Panc1 (cell line): ENCODE measurements around the gene MREG. TPM values are rescaled to one million over a fixed set of nuclear protein-coding genes. Genes with fewer than 3 reads are reported as not detected.
A peak's percentile ranks its signal among the peaks of the same experiment; 100 is the strongest.

ENCODE experiments used
- ATAC-seq: fragments of 200-7000 bp; cut with Tn5 transposase; 2 replicates; pipeline ENCODE4 v1.9.1; 2020; ENCODE audit warnings: mild to moderate bottlenecking, moderate library complexity
- BruUV-seq: library from RNA; stranded (reverse); fragments of 400-500 nt; replicated peaks from 2 replicates; lab custom pipeline; 2021; lab: Mats Ljungman, UMichigan
- CTCF ChIA-PET: fragments of 300-600 bp; sonication (Branson Sonifier 250); formaldehyde crosslinking; loops from one replicate; lab custom pipeline; 2022; ENCODE audit warnings: antibody characterized with exemption; lab: Charles Lee
- POLR2A ChIA-PET: fragments of 300-600 bp; sonication (Branson Sonifier 250); formaldehyde crosslinking; loops from one replicate; lab custom pipeline; 2022; ENCODE audit warnings: antibody characterized with exemption; lab: Charles Lee
- DNase-seq: peaks from one replicate; pipeline ENCODE4 v3.0.0-alpha.2; 2010; ENCODE audit warnings: low read depth, low spot score
- H3K27ac ChIP-seq: 2 replicates; pipeline ENCODE4 v1.5.1; 2011; ENCODE audit warnings: mild to moderate bottlenecking, low read length, inconsistent platforms
- H3K27me3 ChIP-seq: fragments of 200-500 bp; sonication (Bioruptor generic); 2 replicates; pipeline ENCODE4 v1.6.0; 2014; ENCODE audit warnings: low read length, inconsistent platforms; ENCODE audit not compliant: control insufficient read depth, insufficient read depth
- H3K36me3 ChIP-seq: fragments of 200-500 bp; sonication (Bioruptor generic); 2 replicates; pipeline ENCODE4 v1.5.1; 2014; ENCODE audit warnings: inconsistent platforms, mild to moderate bottlenecking, low read length, moderate library complexity; ENCODE audit not compliant: control insufficient read depth, insufficient read depth
- H3K4me1 ChIP-seq: 2 replicates; pipeline ENCODE4 v1.5.1; 2011; ENCODE audit warnings: inconsistent platforms, mild to moderate bottlenecking, low read length, moderate library complexity; ENCODE audit not compliant: control insufficient read depth, insufficient read depth
- H3K4me3 ChIP-seq, 2 experiments: 2 replicates each; pipeline ENCODE4 v1.5.1; 2011 to 2012; ENCODE audit warnings: low read depth in 2 of 2, low read length in 2 of 2, mild to moderate bottlenecking in 2 of 2, inconsistent platforms in 1 of 2, moderate library complexity in 1 of 2
- H3K9me3 ChIP-seq: fragments of 200-500 bp; sonication (Bioruptor generic); 2 replicates; pipeline ENCODE4 v1.5.1; 2014; ENCODE audit warnings: low read depth, mild to moderate bottlenecking, inconsistent platforms, low read length, moderate library complexity; ENCODE audit not compliant: control insufficient read depth, insufficient read depth
- POLR2AphosphoS5 ChIP-seq: IDR thresholded peaks from 2 replicates; pipeline ENCODE4 v1.6.1; 2012; ENCODE audit warnings: mild to moderate bottlenecking, low read depth, low read length, moderate library complexity
- SIN3A ChIP-seq: IDR thresholded peaks from 2 replicates; pipeline ENCODE4 v1.6.1; 2012; ENCODE audit warnings: low read depth, mild to moderate bottlenecking, low read length, moderate library complexity, borderline replicate concordance; ENCODE audit not compliant: insufficient read depth
- TCF7L2 ChIP-seq: IDR thresholded peaks from 2 replicates; pipeline ENCODE4 v1.6.1; 2011; ENCODE audit warnings: mild to moderate bottlenecking, low read depth, low read length, inconsistent platforms
- in situ Hi-C: cut with HindIII; loops from 2 replicates; pipeline ENCODE4 v1.10.0; 2016; ENCODE audit warnings: low sequenced_read_pairs, low pct_unique_long_range_greater_than_20kb
- intact Hi-C: fragments of 100-400 bp; cut with micrococcal nuclease; formaldehyde crosslinking; loops from one replicate; pipeline ENCODE4 v1.10.0; 2022; ENCODE audit not compliant: unreplicated experiment
- total RNA-seq: library from RNA; stranded (reverse); gene quantifications from one replicate; pipeline ENCODE4 v1.2.1, GENCODE V29; 2021; ENCODE audit not compliant: unreplicated experiment
- TF ChIP-seq, protein P1 (sequence below): fragments of 450-650 bp; IDR thresholded peaks from 2 replicates; pipeline ENCODE4 v1.5.1; 2017; ENCODE audit warnings: mild to moderate bottlenecking
- TF ChIP-seq, protein P2 (sequence below), 2 experiments: IDR thresholded peaks; 2 replicates each; pipeline ENCODE4 v1.6.1; 2011 to 2012; ENCODE audit warnings: low read depth in 2 of 2, control low read depth in 1 of 2, low read length in 1 of 2, mild to moderate bottlenecking in 1 of 2, moderate library complexity in 1 of 2; ENCODE audit not compliant: insufficient read depth in 1 of 2

The MREG gene
- total RNA-seq, 1 experiment from 2014 or later: 19.2 TPM

DNA sequence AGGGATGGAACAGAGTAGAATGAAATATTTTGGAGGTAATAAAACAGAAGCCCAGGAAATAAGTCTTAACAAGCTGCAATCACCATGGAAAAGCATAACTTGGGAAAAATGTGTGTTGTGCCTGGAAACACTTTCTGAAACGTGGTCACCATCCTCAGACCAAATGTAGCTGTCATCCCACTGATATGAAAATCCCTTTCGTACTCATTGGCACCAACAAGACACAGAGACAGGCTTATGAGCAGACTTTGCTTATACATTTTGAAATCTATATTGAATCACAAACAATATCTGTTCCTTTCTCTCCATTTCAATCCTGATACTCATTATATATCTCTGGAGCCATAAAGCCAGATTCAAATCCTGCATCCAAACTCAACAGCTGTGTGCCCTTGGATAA lies 28.7 kb downstream of the MREG start:
- DNase-seq (no peak), ATAC-seq (no peak)
- no peaks in the 10 kb centered on the region; the same call in 1 of the 2 replicates for H3K9me3 ChIP-seq
- H3K27ac ChIP-seq: no peak overlapping the region
- BruUV-seq: no TSS peak
- in situ Hi-C loops: no loop called here
- H3K27me3 ChIP-seq: no peaks in the 10 kb centered on the region
- no peak overlapping the region for H3K4me3 ChIP-seq
- CTCF ChIA-PET: no interaction called here
- POLR2A ChIA-PET: no interaction called here
- no peak for TF ChIP-seq POLR2AphosphoS5
- no peak for TF ChIP-seq SIN3A
- TF ChIP-seq, protein P1, sequence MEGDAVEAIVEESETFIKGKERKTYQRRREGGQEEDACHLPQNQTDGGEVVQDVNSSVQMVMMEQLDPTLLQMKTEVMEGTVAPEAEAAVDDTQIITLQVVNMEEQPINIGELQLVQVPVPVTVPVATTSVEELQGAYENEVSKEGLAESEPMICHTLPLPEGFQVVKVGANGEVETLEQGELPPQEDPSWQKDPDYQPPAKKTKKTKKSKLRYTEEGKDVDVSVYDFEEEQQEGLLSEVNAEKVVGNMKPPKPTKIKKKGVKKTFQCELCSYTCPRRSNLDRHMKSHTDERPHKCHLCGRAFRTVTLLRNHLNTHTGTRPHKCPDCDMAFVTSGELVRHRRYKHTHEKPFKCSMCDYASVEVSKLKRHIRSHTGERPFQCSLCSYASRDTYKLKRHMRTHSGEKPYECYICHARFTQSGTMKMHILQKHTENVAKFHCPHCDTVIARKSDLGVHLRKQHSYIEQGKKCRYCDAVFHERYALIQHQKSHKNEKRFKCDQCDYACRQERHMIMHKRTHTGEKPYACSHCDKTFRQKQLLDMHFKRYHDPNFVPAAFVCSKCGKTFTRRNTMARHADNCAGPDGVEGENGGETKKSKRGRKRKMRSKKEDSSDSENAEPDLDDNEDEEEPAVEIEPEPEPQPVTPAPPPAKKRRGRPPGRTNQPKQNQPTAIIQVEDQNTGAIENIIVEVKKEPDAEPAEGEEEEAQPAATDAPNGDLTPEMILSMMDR: no peak
- no peak for TF ChIP-seq TCF7L2
- TF ChIP-seq, protein P2, sequence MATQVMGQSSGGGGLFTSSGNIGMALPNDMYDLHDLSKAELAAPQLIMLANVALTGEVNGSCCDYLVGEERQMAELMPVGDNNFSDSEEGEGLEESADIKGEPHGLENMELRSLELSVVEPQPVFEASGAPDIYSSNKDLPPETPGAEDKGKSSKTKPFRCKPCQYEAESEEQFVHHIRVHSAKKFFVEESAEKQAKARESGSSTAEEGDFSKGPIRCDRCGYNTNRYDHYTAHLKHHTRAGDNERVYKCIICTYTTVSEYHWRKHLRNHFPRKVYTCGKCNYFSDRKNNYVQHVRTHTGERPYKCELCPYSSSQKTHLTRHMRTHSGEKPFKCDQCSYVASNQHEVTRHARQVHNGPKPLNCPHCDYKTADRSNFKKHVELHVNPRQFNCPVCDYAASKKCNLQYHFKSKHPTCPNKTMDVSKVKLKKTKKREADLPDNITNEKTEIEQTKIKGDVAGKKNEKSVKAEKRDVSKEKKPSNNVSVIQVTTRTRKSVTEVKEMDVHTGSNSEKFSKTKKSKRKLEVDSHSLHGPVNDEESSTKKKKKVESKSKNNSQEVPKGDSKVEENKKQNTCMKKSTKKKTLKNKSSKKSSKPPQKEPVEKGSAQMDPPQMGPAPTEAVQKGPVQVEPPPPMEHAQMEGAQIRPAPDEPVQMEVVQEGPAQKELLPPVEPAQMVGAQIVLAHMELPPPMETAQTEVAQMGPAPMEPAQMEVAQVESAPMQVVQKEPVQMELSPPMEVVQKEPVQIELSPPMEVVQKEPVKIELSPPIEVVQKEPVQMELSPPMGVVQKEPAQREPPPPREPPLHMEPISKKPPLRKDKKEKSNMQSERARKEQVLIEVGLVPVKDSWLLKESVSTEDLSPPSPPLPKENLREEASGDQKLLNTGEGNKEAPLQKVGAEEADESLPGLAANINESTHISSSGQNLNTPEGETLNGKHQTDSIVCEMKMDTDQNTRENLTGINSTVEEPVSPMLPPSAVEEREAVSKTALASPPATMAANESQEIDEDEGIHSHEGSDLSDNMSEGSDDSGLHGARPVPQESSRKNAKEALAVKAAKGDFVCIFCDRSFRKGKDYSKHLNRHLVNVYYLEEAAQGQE (IDR thresholded peaks at IDR 0.05; ENCODE audit: insufficient read depth in 1 of 2, low read depth in 2 of 2, low read length in 1 of 2): no peak
- H3K4me1 ChIP-seq: peaks cover 18% of the 10 kb centered on the region
- H3K36me3 ChIP-seq: no peaks in the 10 kb centered on the region
- intact Hi-C loops: no loop called here

DNA sequence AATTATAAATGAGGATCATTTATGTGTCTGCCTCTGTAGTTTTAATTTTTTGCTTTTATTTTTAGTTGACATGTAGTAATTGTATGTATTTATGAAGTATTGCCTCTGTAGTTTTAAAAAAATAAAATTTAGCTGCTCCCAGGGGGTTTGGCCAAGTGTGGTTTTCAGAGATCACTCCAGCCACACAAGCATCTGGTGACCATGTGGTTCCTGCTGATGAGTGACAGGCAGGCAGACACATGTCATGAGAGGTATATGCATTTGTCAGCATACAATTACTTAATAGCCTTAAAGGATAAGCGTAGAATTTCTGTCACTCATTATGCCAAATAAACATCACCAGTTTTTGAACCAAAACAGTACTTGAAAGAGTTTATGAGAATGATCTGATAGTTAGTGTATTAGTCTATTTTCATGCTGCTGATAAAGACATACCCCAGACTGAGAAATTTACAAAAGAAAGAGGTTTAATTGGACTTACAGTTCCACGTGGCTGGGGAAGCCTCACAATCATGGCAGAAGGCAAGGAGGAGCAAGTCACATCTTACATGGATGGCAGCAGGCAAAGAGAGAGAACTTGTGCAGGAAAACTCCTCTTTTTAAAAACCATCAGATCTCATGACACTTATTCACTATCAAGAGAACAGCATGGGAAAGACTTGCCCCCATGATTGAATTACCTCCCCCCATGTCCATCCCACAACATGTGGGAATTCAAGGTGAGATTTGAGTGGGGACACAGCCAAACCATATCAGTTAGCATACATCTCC lies 29.6 kb downstream of the MREG start:
- ATAC-seq: no peak
- intact Hi-C loops: no loop called here
- no peak for DNase-seq
- Histone ChIP-seq H3K27ac (peak overlapping the region; percentile 26; the same call in 1 of the 2 replicates), H3K4me1 (peaks cover 20% of the 10 kb centered on the region), H3K27me3 (no peaks in the 10 kb centered on the region), H3K9me3 (no peaks in the 10 kb centered on the region; the same call in 1 of the 2 replicates), H3K4me3 (no peak overlapping the region), H3K36me3 (no peaks in the 10 kb centered on the region)
- CTCF ChIA-PET: no interaction called here
- BruUV-seq: no TSS peak
- in situ Hi-C loops: no loop called here
- POLR2A ChIA-PET: no interaction called here
- TF ChIP-seq, protein P2 (IDR thresholded peaks at IDR 0.05; ENCODE audit: insufficient read depth in 1 of 2, low read depth in 2 of 2, low read length in 1 of 2): no peak
- TF ChIP-seq POLR2AphosphoS5 (no peak), TCF7L2 (no peak), SIN3A (no peak)
- TF ChIP-seq, protein P1: no peak
